Right lobe of liver (tissue), 6 donors: ENCODE results near the gene NEO1. TPM values are rescaled to one million over a fixed set of nuclear protein-coding genes. Genes with fewer than 3 reads are reported as not detected.
A peak's percentile ranks its signal among the peaks of the same experiment; 100 is the strongest.

Source experiments
- ATAC-seq, 4 donors: fragments of 200-7000 bp; cut with Tn5 transposase; one replicate each; pipeline ENCODE4 v1.9.1; 2020; ENCODE audit warnings: mild to moderate bottlenecking in 4 of 4, moderate library complexity in 4 of 4
- DNase-seq, 3 donors: peaks; one replicate each; pipeline ENCODE4 v3.0.0-alpha.2; 2020
- H3K27ac ChIP-seq, 3 donors: fragments of 200-600 bp; one replicate each; pipeline ENCODE4 v1.8.0; 2022
- H3K27me3 ChIP-seq, 2 donors: fragments of 200-600 bp; one replicate each; pipeline ENCODE4 v1.8.0; 2022
- H3K36me3 ChIP-seq, 4 donors: fragments of 200-600 bp; sonication (generic) in 1 of 4; one replicate each; pipeline versions ENCODE4 v1.5.1 to v1.8.0; 2017 to 2022; ENCODE audit warnings: control low read depth in 1 of 4
- H3K4me1 ChIP-seq, 4 donors: fragments of 200-600 bp; sonication (generic) in 1 of 4; one replicate each; pipeline versions ENCODE4 v1.5.1 to v1.8.0; 2017 to 2022; ENCODE audit warnings: control low read depth in 1 of 4
- H3K4me3 ChIP-seq, 3 donors: fragments of 200-600 bp; one replicate each; pipeline ENCODE4 v1.8.0; 2022
- H3K9me3 ChIP-seq, 4 donors: fragments of 200-600 bp; sonication (generic) in 1 of 4; one replicate each; pipeline versions ENCODE4 v1.5.1 to v1.8.0; 2017 to 2022; ENCODE audit warnings: control low read depth in 1 of 4
- POLR2A ChIP-seq: fragments of 450-650 bp; IDR thresholded peaks from one replicate; pipeline ENCODE4 v1.6.1; 2017; ENCODE audit warnings: antibody characterized with exemption, mild to moderate bottlenecking
- WGBS: methylation state at CpG from one replicate; pipeline ENCODE4 v1.1.6; 2018; ENCODE audit warnings: low coverage, low lambda C conversion rate; ENCODE audit not compliant: insufficient coverage; ENCODE audit errors: missing lambda C conversion rate; 5-methylcytosine and 5-hydroxymethylcytosine counted together
- intact Hi-C, 2 donors: fragments of 100-400 bp; cut with DNase I; formaldehyde crosslinking; loops; one replicate each; pipeline versions ENCODE4 v1.11.2 to v1.14.1; 2022
- total RNA-seq, 6 experiments: library from RNA; depleted of rRNA in 2 of 6; stranded (reverse); fragments of >200 nt in 2 of 6; fragmentation: NEBNext Ultra II Directional in 3 of 6; extraction: Animal tissue kit (Norgen Biotek cat#: 25700) in 3 of 6; gene quantifications; one replicate each; pipeline versions ENCODE4 v1.1.0 to v1.2.4, GENCODE V29; 2016 to 2023
- TF ChIP-seq, protein P1 (sequence below), 4 donors: fragments of 200-600 bp in 3 of 4; fragments of 450-650 bp in 1 of 4; IDR thresholded peaks; one replicate each; pipeline versions ENCODE4 v1.5.1 to v1.8.0; 2016 to 2022; ENCODE audit warnings: antibody characterized with exemption in 4 of 4, mild to moderate bottlenecking in 2 of 4
- donor health status: DM: no; HTN: yes; CAD: no.
- donor health status: DM: no; HTN: no; CAD: no.
- donor health status: DM: no; HTN: no; CAD: no.
- donor health status: DM: no; HTN: yes; CAD: no.
- donor health status: DM: no; HTN: yes; CAD: no.

NEO1 gene
- total RNA-seq, 6 experiments from 2014 or later, result 8.3 to 13.2 (median 10.3) TPM

GRCh38 chr15:73139041-73139743, 86.9 kb downstream of the NEO1 start:
- ATAC-seq (no peak), DNase-seq (no peak)
- Histone ChIP-seq H3K4me3 (no peak overlapping the region), H3K4me1 (peaks cover 0 to 10% (median 0%) of the 10 kb centered on the region in 4 donors), H3K27ac (no peak overlapping the region), H3K9me3 (no peaks in the 10 kb centered on the region), H3K36me3 (no peaks in the 10 kb centered on the region), H3K27me3 (no peaks in the 10 kb centered on the region)
- no peak for TF ChIP-seq POLR2A
- TF ChIP-seq, protein P1, sequence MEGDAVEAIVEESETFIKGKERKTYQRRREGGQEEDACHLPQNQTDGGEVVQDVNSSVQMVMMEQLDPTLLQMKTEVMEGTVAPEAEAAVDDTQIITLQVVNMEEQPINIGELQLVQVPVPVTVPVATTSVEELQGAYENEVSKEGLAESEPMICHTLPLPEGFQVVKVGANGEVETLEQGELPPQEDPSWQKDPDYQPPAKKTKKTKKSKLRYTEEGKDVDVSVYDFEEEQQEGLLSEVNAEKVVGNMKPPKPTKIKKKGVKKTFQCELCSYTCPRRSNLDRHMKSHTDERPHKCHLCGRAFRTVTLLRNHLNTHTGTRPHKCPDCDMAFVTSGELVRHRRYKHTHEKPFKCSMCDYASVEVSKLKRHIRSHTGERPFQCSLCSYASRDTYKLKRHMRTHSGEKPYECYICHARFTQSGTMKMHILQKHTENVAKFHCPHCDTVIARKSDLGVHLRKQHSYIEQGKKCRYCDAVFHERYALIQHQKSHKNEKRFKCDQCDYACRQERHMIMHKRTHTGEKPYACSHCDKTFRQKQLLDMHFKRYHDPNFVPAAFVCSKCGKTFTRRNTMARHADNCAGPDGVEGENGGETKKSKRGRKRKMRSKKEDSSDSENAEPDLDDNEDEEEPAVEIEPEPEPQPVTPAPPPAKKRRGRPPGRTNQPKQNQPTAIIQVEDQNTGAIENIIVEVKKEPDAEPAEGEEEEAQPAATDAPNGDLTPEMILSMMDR (IDR thresholded peaks at IDR 0.05), result no peak
- 21% methylated on average over 5 of the region's 5 CpGs for WGBS
- intact Hi-C loops, result no loop called here

DNA sequence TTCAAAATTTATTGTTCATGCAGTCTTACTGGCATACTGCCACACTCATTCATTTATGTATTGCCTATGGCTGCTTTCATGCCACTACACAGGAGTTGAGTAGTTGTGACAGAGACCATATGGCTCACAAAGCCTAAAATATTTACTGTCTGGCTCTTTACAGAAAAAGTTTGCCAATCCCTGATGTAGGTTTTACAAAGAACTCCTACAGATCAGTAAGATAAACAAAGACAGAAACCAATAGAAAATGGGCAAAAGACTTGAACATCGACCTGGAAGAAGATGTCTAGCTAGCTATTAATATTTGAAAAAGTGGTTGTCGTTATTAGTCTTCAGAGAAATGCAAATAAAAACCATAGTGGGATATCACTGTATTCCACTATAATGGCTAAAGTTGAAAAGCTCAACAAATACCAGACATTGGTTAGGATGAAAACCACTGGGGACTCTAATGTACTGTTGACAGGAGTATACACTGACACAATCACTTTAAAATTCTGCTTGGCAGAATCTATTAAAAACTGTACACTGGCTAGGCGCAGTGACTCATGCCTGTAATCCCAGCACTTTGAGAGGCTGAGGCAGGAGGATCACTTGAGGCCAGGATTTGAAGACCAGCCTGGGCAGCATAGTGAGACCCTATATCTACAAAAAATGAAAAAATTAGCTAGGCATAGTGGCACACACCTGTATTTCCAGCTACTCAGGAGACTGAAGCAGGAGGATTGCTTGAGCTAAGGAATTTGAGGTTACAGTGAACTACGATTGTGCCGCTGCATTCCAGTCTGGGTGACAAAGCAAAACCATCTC, 87.7 kb downstream of the NEO1 start:
- Histone ChIP-seq H3K27me3 (no peaks in the 10 kb centered on the region), H3K36me3 (no peaks in the 10 kb centered on the region), H3K9me3 (no peaks in the 10 kb centered on the region), H3K27ac (no peak overlapping the region), H3K4me1 (peaks cover 0 to 10% (median 0%) of the 10 kb centered on the region in 4 donors), H3K4me3 (no peak overlapping the region)
- 87% methylated on average over 5 of the region's 5 CpGs for WGBS
- DNase-seq (no peak), ATAC-seq (no peak)
- intact Hi-C loops, result no loop called here
- TF ChIP-seq POLR2A, result no peak
- TF ChIP-seq, protein P1 (IDR thresholded peaks at IDR 0.05), result no peak

- H3K27ac ChIP-seq, result no peak overlapping the region
- TF ChIP-seq, protein P1 (IDR thresholded peaks at IDR 0.05), result no peak
- TF ChIP-seq POLR2A, result no peak
Observed at GRCh38 chr15:73141216-73141900, 89.1 kb downstream of the NEO1 start.

GRCh38 chr15:73142802-73143762, 90.8 kb downstream of the NEO1 start:
- Histone ChIP-seq H3K4me1 (peaks cover 0 to 10% (median 0%) of the 10 kb centered on the region in 4 donors), H3K27me3 (no peaks in the 10 kb centered on the region), H3K27ac (no peak overlapping the region), H3K4me3 (no peak overlapping the region), H3K9me3 (no peaks in the 10 kb centered on the region), H3K36me3 (no peaks in the 10 kb centered on the region)
- ATAC-seq (peak; percentile 46 to 90 (median 49)), DNase-seq (no peak)
- intact Hi-C loops, result no loop called here
- TF ChIP-seq, protein P1 (IDR thresholded peaks at IDR 0.05), result no peak
- no peak for TF ChIP-seq POLR2A
- 82% methylated on average over 8 of the region's 12 CpGs for WGBS

More at GRCh38 chr15:73141216-73141900, 89.1 kb downstream of the NEO1 start:
- WGBS, result 68% methylated on average over 3 of the region's 3 CpGs
- DNase-seq (no peak), ATAC-seq (no peak)
- intact Hi-C loops, result no loop called here
- Histone ChIP-seq H3K4me1 (peaks cover 0 to 10% (median 0%) of the 10 kb centered on the region in 4 donors), H3K36me3 (no peaks in the 10 kb centered on the region), H3K27me3 (no peaks in the 10 kb centered on the region), H3K4me3 (no peak overlapping the region), H3K9me3 (no peaks in the 10 kb centered on the region)
